HCT116 (cell line): ENCODE measurements around the gene GPX4. TPM values are rescaled to one million over a fixed set of nuclear protein-coding genes. Genes with fewer than 3 reads are reported as not detected.

ENCODE experiments used
- ATAC-seq: fragments of 200-7000 bp; cut with Tn5 transposase; 2 replicates; pipeline ENCODE4 v1.9.1; 2020; ENCODE audit warnings: mild to moderate bottlenecking, moderate library complexity
- BruUV-seq: library from RNA; stranded (reverse); fragments of 400-500 nt; replicated peaks from 2 replicates; lab custom pipeline; 2021; lab: Mats Ljungman, UMichigan
- CTCF ChIA-PET: fragments of 300-600 bp; sonication (Branson Sonifier 250); formaldehyde crosslinking; loops from one replicate; lab custom pipeline; 2021; ENCODE audit warnings: antibody characterized with exemption; lab: Charles Lee
- POLR2A ChIA-PET: fragments of 300-600, 350-600 bp; sonication (Branson Sonifier 250); formaldehyde crosslinking; loops from one replicate; lab custom pipeline; 2021; ENCODE audit warnings: antibody characterized with exemption; lab: Charles Lee
- RAD21 ChIA-PET, 2 experiments: fragments of 300-600 bp; sonication (Branson Sonifier 250); formaldehyde crosslinking; loops; one replicate each; lab custom pipeline; 2023; ENCODE audit warnings: low total read pairs in 2 of 2; ENCODE audit not compliant: uncharacterized antibody in 2 of 2, unreplicated experiment in 2 of 2, low non-redundant PET in 1 of 2; lab: Charles Lee
- DNase-seq: peaks from one replicate; pipeline ENCODE4 v3.0.0-alpha.2; 2010; ENCODE audit warnings: low read depth, low spot score
- H2AFZ ChIP-seq: fragments of 200-600 bp; shearing (Covaris generic), sonication (generic); 2 replicates; pipeline ENCODE4 v1.6.1; 2017; ENCODE audit warnings: low read depth, mixed run types, mixed read lengths, antibody characterized with exemption, low read length; ENCODE audit not compliant: poor library complexity, severe bottlenecking
- H3K27ac ChIP-seq: 2 replicates; pipeline ENCODE4 v1.5.1; 2012; ENCODE audit warnings: low read depth, low read length
- H3K27me3 ChIP-seq: fragments of 200-600 bp; sonication (generic); 2 replicates; pipeline ENCODE4 v1.6.1; 2016; ENCODE audit warnings: mixed run types, low read length, mixed read lengths; ENCODE audit not compliant: insufficient read depth
- H3K36me3 ChIP-seq, 2 experiments: fragments of 200-500 bp in 1 of 2; fragments of 200-600 bp in 1 of 2; sonication (Bioruptor generic) in 1 of 2; sonication (generic) in 1 of 2; 2 replicates each; pipeline versions ENCODE4 v1.5.1 to v1.6.1; 2014 to 2016; ENCODE audit warnings: low read length in 2 of 2, inconsistent platforms in 1 of 2, mixed read lengths in 1 of 2, mixed run types in 1 of 2; ENCODE audit not compliant: insufficient read depth in 2 of 2, control insufficient read depth in 1 of 2
- H3K4me1 ChIP-seq, 2 experiments: fragments of 200-600 bp in 1 of 2; sonication (generic) in 1 of 2; 2 replicates each; pipeline versions ENCODE4 v1.5.1 to v1.6.1; 2012 to 2017; ENCODE audit warnings: low read length in 2 of 2, inconsistent platforms in 1 of 2, mild to moderate bottlenecking in 1 of 2, mixed read lengths in 1 of 2, mixed run types in 1 of 2, moderate library complexity in 1 of 2; ENCODE audit not compliant: insufficient read depth in 2 of 2, control insufficient read depth in 1 of 2
- H3K4me2 ChIP-seq: fragments of 200-600 bp; sonication (generic); 2 replicates; pipeline ENCODE4 v1.6.1; 2017; ENCODE audit warnings: mixed run types, low read length, mixed read lengths
- H3K4me3 ChIP-seq, 2 experiments: fragments of 200-600 bp in 1 of 2; sonication (generic) in 1 of 2; replicated peaks in 1 of 2; 2 replicates each; pipeline ENCODE4 v1.5.1; 2011 to 2016; ENCODE audit warnings: low read length in 2 of 2, control low read depth in 1 of 2, low read depth in 1 of 2, mild to moderate bottlenecking in 1 of 2, mixed read lengths in 1 of 2, mixed run types in 1 of 2
- H3K79me2 ChIP-seq: fragments of 200-600 bp; sonication (generic); 2 replicates; pipeline ENCODE4 v1.6.1; 2017; ENCODE audit warnings: mild to moderate bottlenecking, mixed run types, low read length, moderate library complexity, mixed read lengths; ENCODE audit not compliant: insufficient read depth
- H3K9ac ChIP-seq: fragments of 200-600 bp; sonication (generic); 2 replicates; pipeline ENCODE4 v1.6.1; 2016; ENCODE audit warnings: low read length, mixed read lengths
- H3K9me2 ChIP-seq: fragments of 200-600 bp; sonication (generic), shearing (Covaris generic); 2 replicates; pipeline ENCODE4 v1.6.1; 2017; ENCODE audit warnings: mixed run types, mild to moderate bottlenecking, moderate library complexity; ENCODE audit not compliant: insufficient read depth
- H3K9me3 ChIP-seq, 2 experiments: fragments of 200-500 bp in 1 of 2; fragments of 200-600 bp in 1 of 2; sonication (Bioruptor generic) in 1 of 2; sonication (generic) in 1 of 2; 2 replicates each; pipeline ENCODE4 v1.6.1; 2014 to 2017; ENCODE audit warnings: low read length in 2 of 2, mixed read lengths in 2 of 2, inconsistent platforms in 1 of 2, low read depth in 1 of 2, mild to moderate bottlenecking in 1 of 2, mixed run types in 1 of 2, moderate library complexity in 1 of 2; ENCODE audit not compliant: control insufficient read depth in 1 of 2, insufficient read depth in 1 of 2
- H4K20me1 ChIP-seq: fragments of 200-600 bp; sonication (generic), shearing (Covaris generic); 2 replicates; pipeline ENCODE4 v1.6.1; 2017; ENCODE audit warnings: mixed run types, mild to moderate bottlenecking, moderate library complexity; ENCODE audit not compliant: insufficient read depth
- ATF3 ChIP-seq: IDR thresholded peaks from 2 replicates; pipeline ENCODE4 v1.6.1; 2012
- CBX3 ChIP-seq: IDR thresholded peaks from 2 replicates; pipeline ENCODE4 v1.6.1; 2012; ENCODE audit warnings: low read depth
- CTCF ChIP-seq, 3 experiments: fragments of 200-600 bp in 1 of 3; sonication (generic) in 1 of 3; IDR thresholded peaks in 2 of 3; conservative IDR thresholded peaks in 1 of 3; 2 replicates each; pipeline ENCODE4 v1.5.1; 2012 to 2017; ENCODE audit warnings: low read depth in 2 of 3, low read length in 2 of 3, antibody characterized with exemption in 1 of 3, borderline replicate concordance in 1 of 3, control low read depth in 1 of 3, mild to moderate bottlenecking in 1 of 3, mixed read lengths in 1 of 3, mixed run types in 1 of 3, moderate library complexity in 1 of 3; ENCODE audit not compliant: insufficient read depth in 1 of 3
- EGR1 ChIP-seq: IDR thresholded peaks from 2 replicates; pipeline ENCODE4 v1.6.1; 2012; ENCODE audit warnings: low read depth
- EZH2 ChIP-seq: fragments of 200-600 bp; sonication (generic); IDR thresholded peaks from 2 replicates; pipeline ENCODE4 v1.6.1; 2017; ENCODE audit warnings: antibody characterized with exemption, mixed run types
- EZH2phosphoT487 ChIP-seq: fragments of 200-600 bp; IDR thresholded peaks from 2 replicates; pipeline ENCODE4 v1.6.1; 2018; ENCODE audit warnings: antibody characterized with exemption, borderline replicate concordance
- FOSL1 ChIP-seq: IDR thresholded peaks from 2 replicates; pipeline ENCODE4 v1.6.1; 2012; ENCODE audit warnings: low read depth
- JUND ChIP-seq: IDR thresholded peaks from 2 replicates; pipeline ENCODE4 v1.6.1; 2012
- RAD21 ChIP-seq: IDR thresholded peaks from 2 replicates; pipeline ENCODE4 v1.6.1; 2012; ENCODE audit warnings: low read depth, mild to moderate bottlenecking
- REST ChIP-seq: IDR thresholded peaks from 2 replicates; pipeline ENCODE4 v1.6.1; 2012; ENCODE audit warnings: low read depth
- SIN3A ChIP-seq: IDR thresholded peaks from 2 replicates; pipeline ENCODE4 v1.6.1; 2012; ENCODE audit warnings: low read depth
- SP1 ChIP-seq: IDR thresholded peaks from 2 replicates; pipeline ENCODE4 v1.6.1; 2012; ENCODE audit warnings: low read depth
- SRF ChIP-seq: IDR thresholded peaks from 2 replicates; pipeline ENCODE4 v1.6.1; 2012; ENCODE audit warnings: low read depth
- YY1 ChIP-seq: IDR thresholded peaks from 2 replicates; pipeline ENCODE4 v1.6.1; 2011; ENCODE audit warnings: low read length, low read depth, moderate library complexity, mild to moderate bottlenecking; ENCODE audit not compliant: insufficient replicate concordance; ENCODE audit errors: extremely low read depth
- ZFX ChIP-seq: fragments of 450-650 bp; IDR thresholded peaks from 2 replicates; pipeline ENCODE4 v1.6.1; 2017
- intact Hi-C: fragments of 100-400 bp; cut with micrococcal nuclease; formaldehyde crosslinking; loops from 2 replicates; pipeline ENCODE4 v1.10.0; 2022
- total RNA-seq: library from RNA; stranded (reverse); gene quantifications from one replicate; pipeline ENCODE4 v1.2.1, GENCODE V29; 2021; ENCODE audit not compliant: unreplicated experiment

GPX4 gene
- total RNA-seq, 1 experiment from 2014 or later: 481 TPM

GRCh38 chr19:1132552-1133383 is 29.0 kb downstream of the GPX4 start:
- no peak for ATAC-seq
- CTCF ChIA-PET: no interaction called here
- RAD21 ChIA-PET: no interaction called here
- intact Hi-C loops: no loop called here
- H3K4me2 ChIP-seq: no peak overlapping the region
- H3K9ac ChIP-seq: no peak overlapping the region
- H3K9me3 ChIP-seq: no peaks in the 10 kb centered on the region
- TF ChIP-seq ATF3: no peak
- TF ChIP-seq FOSL1: no peak
- no peak for TF ChIP-seq CTCF (IDR thresholded peaks at IDR 0.05 in 2 of 3, conservative IDR thresholded peaks at IDR 0.05 in 1 of 3; ENCODE audit: borderline replicate concordance in 1 of 3, insufficient read depth in 1 of 3, low read depth in 2 of 3, low read length in 2 of 3)
- no peak for TF ChIP-seq SP1
- TF ChIP-seq SRF: no peak
- no peak for TF ChIP-seq EGR1
- TF ChIP-seq SIN3A: no peak
- no peak for TF ChIP-seq CBX3
- no peak for TF ChIP-seq RAD21
- TF ChIP-seq REST: no peak
- TF ChIP-seq JUND: no peak
- no peak for TF ChIP-seq EZH2
- no peak for TF ChIP-seq ZFX
- no peak for TF ChIP-seq EZH2phosphoT487
- no peak for TF ChIP-seq YY1
- BruUV-seq: no TSS peak
- no peaks in the 10 kb centered on the region for H3K9me2 ChIP-seq
- POLR2A ChIA-PET: no interaction called here
- no peak overlapping the region for H3K4me3 ChIP-seq
- no peaks in the 10 kb centered on the region for H3K27me3 ChIP-seq
- H4K20me1 ChIP-seq: no peaks in the 10 kb centered on the region
- H3K79me2 ChIP-seq: peaks cover 36% of the 10 kb centered on the region; the same call in 1 of the 2 replicates
- H3K27ac ChIP-seq: no peak overlapping the region; the same call in 1 of the 2 replicates
- peaks cover 0 to 8% of the 10 kb centered on the region in 2 experiments; a peak in 1 of 4 replicates for H3K36me3 ChIP-seq
- H3K4me1 ChIP-seq: peaks cover 0 to 13% of the 10 kb centered on the region in 2 experiments; a peak in 2 of 4 replicates
- DNase-seq: no peak
- no peak overlapping the region for H2AFZ ChIP-seq
